MCF 10A (cell line): ENCODE measurements around the gene CACNB2. TPM values are rescaled to one million over a fixed set of nuclear protein-coding genes. Genes with fewer than 3 reads are reported as not detected.

Source experiments
- BruUV-seq: library from RNA; stranded (reverse); fragments of 400-500 nt; replicated peaks from 2 replicates; lab custom pipeline; 2021; lab: Mats Ljungman, UMichigan
- CTCF ChIA-PET: fragments of 300-600 bp; sonication (Branson Sonifier 250); formaldehyde crosslinking; extraction: SDS; loops from one replicate; lab custom pipeline; 2021; ENCODE audit warnings: antibody characterized with exemption, inconsistent platforms; lab: Yijun Ruan, JAX
- POLR2A ChIA-PET: fragments of 300-600, 350-650 bp; sonication (Branson Sonifier 250); formaldehyde crosslinking; extraction: SDS; loops from one replicate; lab custom pipeline; 2020; ENCODE audit warnings: antibody characterized with exemption, inconsistent platforms; lab: Yijun Ruan, JAX
- DNase-seq: peaks from one replicate; pipeline ENCODE4 v3.0.0-alpha.2; 2018; ENCODE audit not compliant: unreplicated experiment
- H3K27ac Mint-ChIP-seq: one replicate; pipeline ENCODE4 v1.8.0; 2022; ENCODE audit warnings: mild to moderate bottlenecking, low read depth, mixed read lengths; ENCODE audit not compliant: unreplicated experiment
- H3K27me3 Mint-ChIP-seq: one replicate; pipeline ENCODE4 v1.8.0; 2022; ENCODE audit warnings: mixed read lengths; ENCODE audit not compliant: insufficient read depth, unreplicated experiment
- H3K36me3 Mint-ChIP-seq: one replicate; pipeline ENCODE4 v1.8.0; 2022; ENCODE audit warnings: mild to moderate bottlenecking, moderate library complexity, mixed read lengths; ENCODE audit not compliant: insufficient read depth, unreplicated experiment
- H3K4me1 Mint-ChIP-seq: one replicate; pipeline ENCODE4 v1.8.0; 2022; ENCODE audit warnings: mixed read lengths; ENCODE audit not compliant: insufficient read depth, unreplicated experiment
- H3K4me3 Mint-ChIP-seq: one replicate; pipeline ENCODE4 v1.8.0; 2022; ENCODE audit warnings: mild to moderate bottlenecking, moderate library complexity, mixed read lengths; ENCODE audit not compliant: unreplicated experiment
- H3K9me3 Mint-ChIP-seq: one replicate; pipeline ENCODE4 v1.8.0; 2022; ENCODE audit warnings: mixed read lengths; ENCODE audit not compliant: unreplicated experiment
- intact Hi-C: fragments of 100-400 bp; cut with micrococcal nuclease; formaldehyde crosslinking; loops from 2 replicates; pipeline ENCODE4 v1.14.1; 2022
- total RNA-seq: library from RNA; stranded (reverse); gene quantifications from 2 replicates; pipeline ENCODE4 v1.2.3, GENCODE V29; 2022
- TF ChIP-seq, protein P1 (sequence below): fragments of 200-600 bp; IDR thresholded peaks from one replicate; pipeline ENCODE4 v1.8.0; 2022; ENCODE audit warnings: antibody characterized with exemption, mild to moderate bottlenecking; ENCODE audit not compliant: unreplicated experiment

Gene CACNB2
- total RNA-seq, 1 experiment from 2014 or later, result 3.3 TPM

DNA sequence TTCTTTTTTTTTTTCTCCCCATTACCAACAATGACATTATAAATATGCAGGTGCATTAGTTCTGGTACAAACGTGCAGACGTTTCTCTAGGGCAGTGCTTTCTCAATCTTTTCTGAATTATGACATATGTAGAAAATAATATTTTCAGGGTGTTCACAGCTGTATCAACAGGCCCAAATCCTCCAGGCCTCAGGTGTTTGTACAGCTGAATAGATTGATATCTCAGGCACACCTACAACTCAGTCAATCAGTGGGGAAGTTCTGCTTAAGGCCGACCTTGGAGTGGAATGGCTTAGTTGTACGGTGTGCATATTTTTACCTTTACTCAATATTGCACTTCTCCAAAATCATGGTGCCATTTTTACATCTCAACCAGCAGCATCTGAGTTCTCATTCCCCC, 71.6 kb downstream of the CACNB2 start:
- intact Hi-C loops, result no loop called here
- ChIA-PET POLR2A (no interaction called here), CTCF (interaction anchor here (1.1 to 5.6 kb wide), 2 partner anchors 304 to 364 kb away, joined by 3 to 38 read pairs; no protein-coding TSS in a partner anchor)
- Mint-ChIP-seq H3K36me3 (no peaks in the 10 kb centered on the region), H3K27me3 (no peaks in the 10 kb centered on the region), H3K4me1 (no peaks in the 10 kb centered on the region), H3K9me3 (no peaks in the 10 kb centered on the region), H3K27ac (no peak overlapping the region), H3K4me3 (no peak overlapping the region)
- BruUV-seq, result no TSS peak
- DNase-seq, result no peak
- TF ChIP-seq, protein P1, sequence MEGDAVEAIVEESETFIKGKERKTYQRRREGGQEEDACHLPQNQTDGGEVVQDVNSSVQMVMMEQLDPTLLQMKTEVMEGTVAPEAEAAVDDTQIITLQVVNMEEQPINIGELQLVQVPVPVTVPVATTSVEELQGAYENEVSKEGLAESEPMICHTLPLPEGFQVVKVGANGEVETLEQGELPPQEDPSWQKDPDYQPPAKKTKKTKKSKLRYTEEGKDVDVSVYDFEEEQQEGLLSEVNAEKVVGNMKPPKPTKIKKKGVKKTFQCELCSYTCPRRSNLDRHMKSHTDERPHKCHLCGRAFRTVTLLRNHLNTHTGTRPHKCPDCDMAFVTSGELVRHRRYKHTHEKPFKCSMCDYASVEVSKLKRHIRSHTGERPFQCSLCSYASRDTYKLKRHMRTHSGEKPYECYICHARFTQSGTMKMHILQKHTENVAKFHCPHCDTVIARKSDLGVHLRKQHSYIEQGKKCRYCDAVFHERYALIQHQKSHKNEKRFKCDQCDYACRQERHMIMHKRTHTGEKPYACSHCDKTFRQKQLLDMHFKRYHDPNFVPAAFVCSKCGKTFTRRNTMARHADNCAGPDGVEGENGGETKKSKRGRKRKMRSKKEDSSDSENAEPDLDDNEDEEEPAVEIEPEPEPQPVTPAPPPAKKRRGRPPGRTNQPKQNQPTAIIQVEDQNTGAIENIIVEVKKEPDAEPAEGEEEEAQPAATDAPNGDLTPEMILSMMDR, result no peak

DNA sequence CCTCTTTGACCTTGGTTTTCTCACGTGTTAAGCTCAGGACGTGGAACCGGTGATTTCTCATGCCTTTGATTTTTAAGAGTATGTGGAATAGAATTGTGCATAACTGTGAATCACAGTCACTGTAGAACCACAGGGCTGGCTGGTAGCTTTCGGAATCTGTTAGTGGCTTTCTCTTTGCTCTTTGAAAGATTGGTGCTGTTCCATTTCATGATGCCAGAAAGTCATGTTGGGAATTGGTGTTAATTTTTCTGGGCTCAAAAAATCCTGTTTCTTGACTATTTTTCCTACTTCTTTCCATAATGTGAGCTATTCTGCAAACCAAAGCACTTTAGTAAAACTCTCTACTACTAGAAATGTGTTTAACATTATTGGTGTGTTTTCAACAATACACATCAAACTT, 73.0 kb downstream of the CACNB2 start:
- no peaks in the 10 kb centered on the region for H3K27me3 Mint-ChIP-seq
- CTCF ChIA-PET, result interaction anchor here (0.6 to 8.6 kb wide), 10 partner anchors 20 to 465 kb away, joined by 3 to 198 read pairs (median 4); no protein-coding TSS in a partner anchor
- no peak overlapping the region for H3K27ac Mint-ChIP-seq
- no peaks in the 10 kb centered on the region for H3K9me3 Mint-ChIP-seq
- DNase-seq, result no peak
- no TSS peak for BruUV-seq
- intact Hi-C loops, result no loop called here
- POLR2A ChIA-PET, result interaction anchor here (0.7 to 1.0 kb wide), 2 partner anchors 54 to 68 kb away, joined by 3 to 4 read pairs; no protein-coding TSS in a partner anchor
- no peaks in the 10 kb centered on the region for H3K4me1 Mint-ChIP-seq
- H3K4me3 Mint-ChIP-seq, result no peak overlapping the region
- no peaks in the 10 kb centered on the region for H3K36me3 Mint-ChIP-seq
- TF ChIP-seq, protein P1, result no peak

DNA sequence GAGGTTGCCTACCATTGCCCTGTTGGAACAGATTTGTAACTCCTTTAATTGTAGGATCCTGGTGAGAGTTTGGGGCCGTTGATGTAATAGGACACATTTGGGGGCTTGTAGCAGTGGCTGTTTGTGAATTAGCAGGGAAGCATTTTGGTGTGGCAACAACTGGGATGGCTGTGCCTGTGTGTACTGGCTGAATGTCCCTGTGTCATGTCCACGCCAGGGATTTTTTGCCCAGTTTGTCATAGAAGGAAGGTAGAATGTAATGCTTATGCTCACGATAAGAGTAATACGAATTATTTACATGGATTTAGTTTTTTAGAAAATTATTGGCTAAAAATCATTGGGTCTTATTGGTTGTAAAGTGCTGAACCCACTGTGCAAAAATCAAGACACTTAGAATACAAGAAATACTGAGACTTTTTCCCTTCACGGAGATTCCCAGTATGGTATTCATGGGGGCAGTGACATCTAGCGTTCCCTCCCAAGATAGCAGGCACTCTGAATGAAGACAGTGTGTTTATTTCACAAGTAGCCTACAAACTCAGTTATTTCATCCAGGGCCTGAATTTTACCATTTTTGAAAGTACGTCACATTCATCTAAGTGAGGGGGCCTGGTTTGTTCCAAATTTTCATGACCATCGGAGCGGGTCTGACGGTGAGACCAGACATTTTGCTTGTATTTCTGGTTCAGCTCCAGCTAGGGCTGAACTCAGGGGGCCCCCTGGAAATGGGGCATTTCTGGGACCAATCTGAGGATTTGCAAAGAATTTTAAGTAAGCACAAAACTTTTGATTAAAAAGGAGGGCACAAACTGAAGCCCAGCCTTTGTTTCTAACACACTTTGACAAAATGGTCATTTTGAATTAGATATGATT, 74.7 kb downstream of the CACNB2 start:
- intact Hi-C loops, result loop anchor here (1.0 to 5.0 kb wide), 5 partner anchors 58 to 472 kb away; partner anchors contain the start of gene CACNB2
- CTCF ChIA-PET, result interaction anchor here (0.5 to 8.6 kb wide), 16 partner anchors 8 to 609 kb away, joined by 3 to 198 read pairs (median 4); no protein-coding TSS in a partner anchor
- H3K27ac Mint-ChIP-seq, result no peak overlapping the region

More for the DNA sequence above, 74.7 kb downstream of the CACNB2 start:
- peak; percentile 71 for DNase-seq
- TF ChIP-seq, protein P1, result peak; percentile 90
- Mint-ChIP-seq H3K9me3 (no peaks in the 10 kb centered on the region), H3K36me3 (peaks cover 5% of the 10 kb centered on the region), H3K4me1 (no peaks in the 10 kb centered on the region), H3K27me3 (no peaks in the 10 kb centered on the region), H3K4me3 (no peak overlapping the region)
- no TSS peak for BruUV-seq
- POLR2A ChIA-PET, result no interaction called here
